SIG-M5 (cell line): ENCODE results near the gene ZSWIM6.

Experiments used
- DNase-seq: peaks from one replicate; lab custom pipeline; 2025; lab: John Stamatoyannopoulos, UW

ZSWIM6 gene

DNA sequence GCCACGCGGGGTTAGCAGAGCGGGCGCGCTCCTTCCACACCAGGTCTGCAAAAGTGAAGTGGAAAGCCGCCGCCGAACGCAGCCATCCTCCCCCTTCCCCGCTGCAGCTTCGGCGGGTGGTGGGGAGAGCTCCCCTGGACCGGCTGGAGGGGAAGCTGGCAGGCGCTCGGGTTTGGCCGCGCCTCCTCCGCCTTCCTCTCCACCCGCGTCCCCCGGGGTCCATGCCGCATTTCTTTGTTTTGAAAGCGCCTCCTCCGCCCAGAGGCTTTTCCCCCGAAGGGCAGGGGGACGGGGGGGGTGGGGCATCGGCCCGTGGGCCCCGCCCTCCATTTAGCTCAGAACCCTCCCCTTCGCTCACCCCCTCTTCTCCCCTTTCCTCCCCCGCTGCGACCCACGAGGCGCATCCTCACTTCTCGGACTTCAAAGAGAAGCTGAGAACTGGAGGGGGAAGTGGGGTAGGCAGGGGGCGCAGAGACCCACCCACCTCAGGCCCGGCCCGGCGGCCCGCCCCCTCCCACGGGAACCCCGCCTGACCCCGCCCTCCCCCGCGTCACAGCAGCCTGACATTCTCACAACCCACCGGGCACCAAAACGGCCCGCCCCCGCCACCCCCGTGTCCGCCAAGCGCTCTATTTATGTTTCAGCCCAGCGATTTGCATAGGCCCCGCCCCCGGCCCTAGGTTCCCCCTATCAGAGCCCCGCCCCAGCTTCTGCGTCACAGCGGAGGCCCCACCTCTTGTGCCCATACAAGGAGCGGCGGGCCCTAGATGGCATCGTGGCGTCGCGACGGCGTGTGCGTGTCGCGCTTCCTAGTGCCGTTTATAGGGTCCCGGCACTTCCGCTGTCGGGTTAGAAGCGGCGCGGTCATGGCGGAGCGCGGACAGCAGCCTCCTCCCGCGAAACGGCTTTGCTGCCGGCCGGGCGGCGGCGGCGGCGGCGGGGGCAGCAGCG is at the start of gene ZSWIM6:
ZSWIM6 (plus strand) TSS at position 852 of the 951 bp plus-strand sequence; CDS start at position 867, 15 bp downstream.
- DNase-seq: peak; percentile 83

DNA sequence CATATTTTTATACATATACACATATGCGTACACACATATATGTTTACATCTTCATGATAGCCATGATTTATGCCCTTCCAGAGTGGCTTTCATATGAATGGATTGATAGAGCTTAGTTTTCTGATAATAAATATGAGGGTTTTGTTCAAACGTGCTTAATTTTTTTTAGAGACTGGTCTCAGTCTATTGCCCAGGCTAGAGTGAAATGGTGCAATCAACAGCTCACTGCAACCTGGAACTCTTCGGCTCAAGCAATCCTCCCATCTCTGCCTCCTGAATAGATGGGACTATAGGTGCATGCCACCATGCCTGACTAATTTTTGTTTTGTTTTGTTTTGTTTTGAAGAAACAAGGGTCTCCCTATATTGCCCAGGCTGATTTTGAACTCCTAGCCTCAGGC is 48.6 kb upstream of the ZSWIM6 start:
- DNase-seq: no peak

DNA sequence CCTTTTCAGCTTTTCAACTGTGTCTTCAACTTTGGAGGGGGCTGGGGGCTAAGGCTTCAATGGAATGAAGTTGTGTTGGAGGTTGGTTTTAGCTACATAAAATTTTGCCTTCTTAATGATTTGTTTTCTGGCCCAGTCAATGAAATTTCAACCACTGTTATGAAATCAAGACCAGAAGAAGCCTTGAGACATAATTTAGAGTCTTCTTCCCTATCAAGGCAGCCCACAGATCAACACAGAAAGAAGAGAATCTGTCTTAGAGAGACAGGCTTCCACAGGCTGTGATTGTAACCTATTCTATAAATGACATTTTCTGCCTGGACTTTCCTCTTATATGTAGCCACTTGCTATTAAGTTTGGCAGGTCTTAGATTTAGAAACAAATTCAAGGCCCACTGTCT is 46.5 kb upstream of the ZSWIM6 start:
- DNase-seq: no peak

DNA sequence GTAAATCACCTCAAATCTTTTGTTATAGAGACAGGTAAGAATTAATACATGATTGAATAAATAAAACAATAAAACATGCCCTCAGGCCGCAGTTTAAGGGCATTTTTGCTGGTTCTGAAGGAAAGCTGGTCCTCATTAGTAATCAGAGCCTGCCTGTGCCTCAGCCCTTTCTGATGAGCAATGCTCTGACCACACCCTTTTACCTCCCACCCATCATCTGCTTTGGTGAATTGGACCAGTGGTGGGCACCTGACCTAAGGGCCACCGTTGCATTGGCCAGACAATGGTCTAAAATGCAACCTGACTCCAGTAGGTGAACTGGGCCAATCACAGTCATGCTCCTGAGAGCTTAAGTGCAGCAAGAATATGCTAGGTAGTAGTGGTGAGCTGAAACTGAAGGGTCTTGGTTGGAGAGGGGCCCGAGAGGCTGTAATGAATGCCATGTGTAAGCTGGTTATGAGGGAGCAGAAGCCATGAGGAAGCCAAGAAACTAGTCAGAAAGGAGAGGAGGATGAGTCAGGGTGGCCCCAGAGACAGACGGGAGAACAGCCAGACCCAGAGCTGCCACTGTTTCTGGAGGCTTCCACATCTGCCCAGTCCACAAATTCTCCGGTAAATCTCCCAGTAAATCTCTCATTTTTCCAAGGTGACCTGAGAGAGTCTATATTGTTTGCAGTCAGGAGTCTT is 45.5 kb upstream of the ZSWIM6 start:
- no peak for DNase-seq

DNA sequence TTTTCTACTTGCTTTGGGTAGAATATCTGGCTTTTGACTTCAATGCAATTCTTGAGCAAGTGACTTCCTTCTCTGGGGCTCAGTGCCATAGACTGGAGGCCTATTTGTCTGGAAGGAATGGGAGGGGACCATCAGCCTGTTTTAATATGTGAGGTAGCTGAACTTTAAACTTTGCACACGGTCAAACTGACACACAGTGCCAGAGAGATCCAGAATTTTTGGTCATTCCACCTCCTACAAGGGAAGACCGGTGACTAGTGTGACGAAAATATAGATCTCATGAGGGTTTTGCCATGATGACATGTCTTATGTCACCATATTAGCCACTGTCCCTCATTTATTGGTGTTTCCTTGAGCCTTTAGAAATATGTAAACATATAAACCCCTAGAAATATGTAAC is 44.6 kb upstream of the ZSWIM6 start:
- no peak for DNase-seq

DNA sequence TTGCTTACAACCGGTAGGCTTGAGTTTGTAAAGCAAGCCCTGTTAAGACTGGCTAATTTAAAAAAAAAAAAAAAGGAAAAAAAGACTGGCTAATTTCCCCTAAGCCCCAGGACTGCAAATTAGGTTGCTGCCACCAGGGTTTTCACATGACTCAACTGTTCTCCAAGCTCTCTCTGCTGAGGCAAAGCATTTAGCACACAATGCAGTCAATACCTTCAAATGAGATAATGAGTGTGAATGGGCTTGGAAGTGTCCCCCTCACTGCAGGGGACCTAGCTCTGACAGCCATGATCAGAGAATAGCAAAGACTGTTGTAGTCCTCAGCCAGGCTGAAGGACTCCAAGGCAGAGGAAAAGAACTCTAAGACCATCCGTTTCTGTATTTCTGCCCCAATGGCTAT is 42.8 kb upstream of the ZSWIM6 start:
- DNase-seq: no peak

DNA sequence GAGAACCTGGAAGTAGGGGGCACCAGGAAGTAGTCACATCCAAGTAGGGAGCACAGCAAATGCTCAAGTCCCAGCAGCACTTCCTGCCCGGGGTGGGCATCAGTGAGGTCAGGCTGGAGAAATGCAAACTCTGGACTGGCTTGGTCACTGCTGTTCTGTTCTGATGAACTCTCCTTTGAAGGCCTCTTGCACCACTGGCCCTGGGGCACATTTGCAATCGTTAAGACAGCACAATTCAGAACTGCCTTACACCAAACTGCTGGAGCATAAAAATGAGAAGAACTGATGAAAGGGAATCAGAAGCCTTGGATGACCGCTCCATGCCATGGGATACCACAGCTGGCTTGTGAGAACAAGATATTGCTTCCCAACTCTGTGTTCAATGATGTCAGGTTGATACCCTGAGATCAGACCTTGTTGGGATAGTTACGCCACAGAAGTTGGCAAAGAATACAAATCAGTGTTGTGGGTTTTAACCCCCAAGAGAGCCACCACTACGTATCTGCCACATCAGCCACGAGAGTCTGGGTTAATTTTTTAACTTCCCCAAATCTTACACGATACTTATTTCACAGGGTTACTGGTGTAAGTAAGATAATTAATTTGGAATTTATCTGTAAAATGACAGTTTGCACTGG is 42.3 kb upstream of the ZSWIM6 start:
- no peak for DNase-seq

DNA sequence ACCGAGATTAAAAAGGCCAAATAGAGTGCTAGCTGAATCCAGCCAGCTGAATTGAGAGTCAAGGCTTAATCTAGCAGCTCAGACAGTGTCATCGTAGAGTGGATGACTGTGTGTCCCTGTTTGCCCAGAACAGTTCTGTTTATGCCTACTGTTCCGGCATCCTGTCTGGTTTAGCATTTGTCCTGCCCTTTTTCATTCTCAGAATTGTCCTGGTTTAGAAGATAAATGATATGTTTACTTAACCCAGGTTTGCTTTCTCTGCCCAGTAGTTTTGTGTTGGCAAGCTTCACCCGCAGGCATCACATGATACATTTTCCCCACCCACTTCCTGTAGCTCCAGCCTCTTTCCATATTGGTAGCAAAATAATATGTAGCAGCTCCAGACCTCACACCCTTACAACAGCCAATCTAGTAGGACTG is 41.3 kb upstream of the ZSWIM6 start:
- DNase-seq: no peak

DNA sequence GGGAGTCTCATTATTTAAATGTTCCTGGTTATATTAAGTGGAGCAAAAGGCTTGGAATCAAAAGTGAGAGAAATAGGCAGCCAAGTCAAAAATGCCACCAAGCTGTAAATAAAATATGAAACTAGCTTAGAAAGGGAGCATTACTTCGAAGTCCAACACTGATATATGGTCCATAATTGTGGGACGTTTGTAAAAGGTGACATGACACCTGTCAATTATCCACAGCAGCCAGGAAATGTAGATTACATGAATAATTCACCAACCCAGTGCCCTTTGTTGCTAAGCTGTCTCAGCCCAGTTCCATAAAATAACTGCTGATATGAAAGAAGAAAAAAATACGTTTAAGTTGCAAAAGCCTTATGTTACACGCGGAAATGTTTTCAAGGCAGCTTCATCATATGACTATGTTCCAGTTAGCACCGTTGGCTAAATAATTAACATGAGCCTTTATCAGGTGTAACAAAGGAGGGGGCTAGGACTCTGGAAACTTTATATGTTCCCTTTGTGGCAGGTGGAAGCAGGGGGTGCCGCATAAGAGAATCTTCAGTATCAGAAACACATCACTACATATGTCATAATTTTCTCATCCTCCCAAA is 39.9 kb upstream of the ZSWIM6 start:
- no peak for DNase-seq

DNA sequence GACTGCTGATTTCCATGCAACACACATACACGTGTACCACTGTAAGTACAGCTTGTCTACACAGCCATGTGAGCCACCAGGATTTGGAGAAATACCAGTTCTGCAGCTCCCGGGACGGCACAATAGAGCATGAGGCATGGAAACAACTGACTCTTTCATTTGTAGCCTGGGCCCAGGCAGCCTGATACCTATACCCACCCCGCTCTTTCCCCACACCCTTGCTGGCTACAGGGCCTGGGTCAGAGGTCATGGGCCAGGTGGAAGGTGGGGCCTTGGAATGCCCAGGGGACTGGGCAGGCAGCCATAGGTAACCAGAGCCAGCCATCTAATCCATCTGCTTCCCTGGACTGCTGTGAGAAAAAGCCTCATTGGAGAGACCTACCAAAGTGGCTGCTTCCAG is 39.0 kb upstream of the ZSWIM6 start:
- no peak for DNase-seq

DNA sequence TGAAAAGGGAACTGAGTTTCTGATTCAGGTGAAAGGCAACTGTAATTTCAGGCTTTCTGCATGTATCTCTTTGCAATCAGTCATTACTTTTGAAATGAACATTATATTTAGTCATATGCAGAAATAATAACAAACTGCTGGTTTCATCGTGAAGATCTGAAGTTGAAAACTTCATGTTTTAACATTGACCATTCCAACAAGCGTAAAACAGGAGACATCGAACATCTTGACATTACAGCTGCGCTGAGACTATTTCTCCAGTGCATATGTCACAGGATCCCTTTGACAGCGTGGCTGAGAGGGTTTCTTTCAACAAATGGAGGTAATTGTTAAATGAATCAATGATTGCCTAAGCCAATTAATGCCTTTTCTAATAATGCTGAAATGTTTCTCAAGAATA is 38.2 kb upstream of the ZSWIM6 start:
- DNase-seq: no peak

DNA sequence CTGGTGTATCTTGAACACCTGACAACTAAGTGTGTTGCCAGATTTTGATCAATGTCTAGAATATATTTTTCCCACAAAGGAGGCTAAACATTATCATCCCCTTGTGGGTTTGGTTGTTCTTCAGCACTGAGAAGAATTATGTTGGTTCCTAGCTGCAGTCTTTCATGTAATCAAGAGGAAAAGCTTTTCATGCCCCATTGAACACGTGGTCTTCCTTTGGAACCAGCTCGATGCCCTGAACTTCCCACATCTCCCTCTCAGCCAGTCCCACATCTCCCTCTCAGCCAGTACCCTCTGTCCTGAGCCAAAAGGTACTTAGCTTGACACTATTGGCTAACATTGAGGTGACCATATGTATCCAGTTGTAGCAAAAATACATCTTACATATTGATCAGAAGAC is 36.7 kb upstream of the ZSWIM6 start:
- DNase-seq: no peak

DNA sequence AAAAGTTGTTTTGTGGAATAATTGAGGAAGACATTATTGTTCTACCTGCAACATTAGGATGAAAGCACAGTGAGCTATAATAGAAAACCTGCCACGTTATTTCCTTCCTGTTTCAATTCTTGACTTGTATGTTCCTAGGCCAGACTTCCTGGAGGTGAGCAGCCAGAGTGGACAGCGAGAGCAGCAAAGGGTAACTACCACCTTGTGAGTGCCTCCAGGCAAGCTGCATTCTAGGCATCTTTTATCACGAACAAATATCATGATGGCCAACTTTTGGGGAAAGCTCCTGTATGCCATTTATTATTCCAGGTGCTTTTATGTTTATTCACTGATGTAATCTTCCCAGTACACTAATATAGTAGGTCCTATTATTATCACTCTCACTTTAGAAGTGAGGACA is 34.0 kb upstream of the ZSWIM6 start:
- no peak for DNase-seq

DNA sequence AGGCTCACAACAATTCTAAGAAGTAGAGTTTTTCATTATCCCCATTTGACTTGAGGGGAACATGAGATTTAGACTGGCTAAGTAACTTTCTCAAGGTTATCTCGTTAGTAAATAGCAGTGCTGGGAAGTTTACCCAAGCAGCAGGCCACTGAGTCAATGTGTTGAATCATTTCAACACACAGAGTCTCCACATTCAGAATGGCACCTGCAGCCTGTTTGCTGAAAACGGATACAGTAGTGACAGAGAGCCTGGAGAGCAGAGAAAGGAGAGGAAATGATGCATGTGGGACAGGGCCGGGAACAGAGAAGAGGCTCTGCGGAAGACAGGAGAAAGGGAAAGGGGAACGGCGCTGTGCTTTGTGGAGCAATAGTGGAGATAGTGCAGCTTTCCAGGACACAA is 33.5 kb upstream of the ZSWIM6 start:
- no peak for DNase-seq

DNA sequence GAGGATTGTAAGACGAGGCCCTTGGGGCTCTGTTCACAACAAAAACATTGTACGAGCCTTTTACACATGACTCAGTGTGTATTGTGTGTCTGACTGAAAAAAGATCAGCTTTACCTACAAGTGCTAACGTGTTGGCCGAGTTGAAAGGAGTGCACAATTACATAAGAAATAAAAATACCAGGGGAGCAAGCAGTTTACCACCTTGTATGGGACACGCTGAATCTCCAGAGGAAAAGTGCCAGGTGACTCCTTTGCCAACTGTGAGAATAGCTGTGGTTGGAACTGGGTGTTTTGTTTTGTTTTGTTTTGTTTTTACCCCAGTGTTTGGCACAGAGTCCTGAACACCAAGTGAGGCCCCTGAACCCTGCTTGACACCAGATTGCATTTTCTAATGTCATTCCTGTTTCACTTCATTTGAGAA is 32.8 kb upstream of the ZSWIM6 start:
- DNase-seq: no peak

DNA sequence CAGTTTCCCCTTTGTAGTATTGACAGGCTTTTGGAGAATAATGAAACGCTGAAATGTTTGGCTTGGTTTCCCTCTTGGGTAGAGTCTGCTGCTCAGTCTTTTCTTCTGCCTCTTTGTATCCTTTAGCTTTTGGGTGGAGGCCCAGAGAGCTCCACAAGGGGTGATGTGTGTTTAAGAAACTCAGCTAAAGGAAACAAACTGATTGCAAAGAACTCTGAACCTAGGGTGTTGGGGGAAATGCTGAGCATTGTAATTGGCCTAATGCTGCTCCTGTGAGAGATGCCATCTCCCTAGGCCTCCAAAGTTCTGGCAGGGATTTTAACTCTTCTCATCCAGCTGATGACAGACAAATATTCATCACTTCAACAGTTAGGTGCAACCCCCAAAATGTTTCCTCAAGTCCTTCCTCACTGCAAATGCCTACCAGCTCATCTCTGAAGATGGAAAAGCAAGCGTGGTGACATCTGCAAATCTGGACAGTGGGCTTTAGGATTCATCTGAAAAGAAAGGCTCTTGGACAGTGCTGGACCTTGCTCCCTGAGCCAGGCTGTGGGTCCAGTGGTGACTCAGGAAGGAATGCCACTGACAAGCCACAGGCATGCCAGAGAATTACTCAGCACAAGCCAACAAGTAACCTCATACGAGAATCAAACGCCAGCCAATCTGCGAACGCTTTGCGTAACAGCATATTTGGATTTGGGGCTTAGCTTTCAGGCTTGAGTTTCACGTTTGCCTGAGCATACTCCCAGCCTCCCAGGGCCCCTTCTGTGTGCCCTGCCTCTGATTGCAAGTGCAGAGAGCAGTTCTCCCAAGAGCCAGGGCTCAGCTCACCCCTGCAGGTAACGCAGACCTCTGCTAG is 30.5 kb upstream of the ZSWIM6 start:
- DNase-seq: no peak

DNA sequence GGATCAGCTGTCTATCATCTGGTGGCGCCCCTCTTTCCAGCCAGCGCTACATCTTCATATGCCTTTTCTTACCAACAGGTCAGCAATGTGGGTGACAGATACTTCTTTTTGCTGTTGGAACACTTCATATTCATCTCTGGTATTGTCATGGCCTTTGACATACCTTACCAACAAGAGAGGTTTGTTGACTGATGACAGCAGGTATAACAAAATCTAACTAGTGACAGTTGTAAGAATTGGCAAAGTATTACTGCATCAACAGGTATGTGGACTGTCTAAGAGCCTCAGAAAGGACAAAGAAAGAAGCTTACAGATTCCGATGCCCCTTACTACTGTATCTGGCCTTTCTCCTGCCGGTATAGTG is 29.9 kb upstream of the ZSWIM6 start:
- DNase-seq: no peak

DNA sequence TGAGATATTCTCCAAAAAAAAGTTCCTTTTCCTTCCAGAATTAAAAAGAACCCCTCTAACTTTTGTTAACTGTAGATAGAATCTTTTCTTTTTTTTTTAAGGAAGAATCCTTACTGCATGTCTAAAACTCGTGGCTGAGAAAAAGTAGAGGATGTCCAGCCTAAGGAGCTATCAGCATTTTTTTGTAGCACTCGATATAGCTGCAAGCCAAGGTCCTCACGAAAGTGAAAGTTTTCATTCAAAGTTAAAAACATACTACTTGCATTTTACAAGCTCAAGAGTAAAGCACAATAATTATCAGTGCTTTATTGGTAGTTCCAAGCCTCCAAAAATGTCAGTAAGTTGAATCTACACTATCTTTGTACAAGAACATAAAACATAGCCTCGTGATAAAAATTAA is 28.7 kb upstream of the ZSWIM6 start:
- DNase-seq: no peak

DNA sequence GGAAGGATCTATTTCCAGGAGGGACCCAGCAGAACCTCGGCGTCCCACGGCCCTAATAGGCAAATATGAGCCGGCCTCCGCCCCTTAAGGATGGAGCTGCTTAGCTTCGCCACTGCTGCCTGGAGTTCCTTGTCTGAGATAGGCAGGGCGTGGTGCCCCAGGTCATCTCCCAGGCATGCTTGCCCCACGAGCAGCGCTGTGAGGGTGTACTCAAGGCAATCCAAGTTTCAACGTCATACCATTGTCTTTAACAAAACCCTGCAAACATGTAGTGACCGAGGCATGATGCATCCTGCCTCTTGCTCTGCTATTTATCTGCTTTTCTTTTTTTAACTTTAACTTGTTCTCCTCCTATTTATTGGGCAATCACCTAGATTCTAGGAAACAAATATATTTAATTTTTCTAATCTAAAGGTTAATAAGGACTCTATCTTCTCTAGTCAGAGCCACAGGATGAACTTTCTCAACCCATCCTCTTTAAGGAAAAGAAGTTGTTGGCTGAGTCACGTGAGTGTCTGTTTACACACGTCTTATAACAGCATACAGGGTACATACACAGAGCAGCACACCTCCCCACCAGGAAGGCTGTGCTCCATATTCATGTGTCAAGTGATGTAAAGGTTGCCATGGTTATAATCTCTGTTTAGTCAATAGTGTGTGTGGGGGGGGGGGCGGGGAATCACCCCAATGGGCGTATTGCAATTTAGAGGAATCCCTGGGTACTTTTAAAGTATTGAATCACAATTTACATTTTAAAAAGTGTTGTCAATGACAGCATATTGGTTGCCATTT is 27.3 kb upstream of the ZSWIM6 start:
- DNase-seq: no peak

DNA sequence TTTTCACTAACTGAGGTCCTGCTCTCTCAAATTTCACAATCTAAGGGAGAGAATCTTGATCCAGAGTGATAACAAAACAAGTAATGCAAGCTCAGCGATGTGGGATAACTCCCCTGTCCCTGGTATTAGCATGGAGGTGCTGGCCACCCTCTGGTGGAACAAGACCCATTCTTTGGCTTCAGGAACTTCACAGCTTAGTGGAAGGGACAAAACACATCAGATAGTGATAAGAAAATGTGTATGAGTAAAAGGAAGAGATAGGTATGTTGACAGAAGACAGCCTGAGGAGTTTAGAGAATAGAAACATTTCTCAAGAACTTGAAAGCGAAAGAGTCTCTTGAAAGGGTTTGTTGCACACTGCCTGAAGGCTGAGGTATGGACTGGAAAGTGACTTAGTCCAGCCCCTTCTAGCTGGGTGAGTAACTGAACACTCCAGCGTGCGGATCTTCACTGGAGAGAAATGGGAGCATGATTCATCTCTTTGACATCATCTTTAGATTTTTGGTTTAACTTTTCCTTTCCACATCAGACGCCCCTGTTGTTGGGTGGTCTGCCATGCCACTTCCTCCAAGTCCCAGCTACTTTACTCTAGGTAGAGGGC is 25.4 kb upstream of the ZSWIM6 start:
- peak; percentile 20 for DNase-seq
